HEK293T (cell line): Measurements from ENCODE around the gene PTPRD.

Experiments used
- ARNT ChIP-seq: fragments of 450-650 bp; IDR thresholded peaks from 2 replicates; pipeline ENCODE4 v1.6.1; 2017; ENCODE audit warnings: mild to moderate bottlenecking
- BHLHE40 ChIP-seq: fragments of 450-650 bp; IDR thresholded peaks from 2 replicates; pipeline ENCODE4 v1.6.1; 2016; ENCODE audit warnings: mild to moderate bottlenecking, moderate library complexity, borderline replicate concordance
- CTBP1 ChIP-seq: fragments of 450-650 bp; IDR thresholded peaks from 2 replicates; pipeline ENCODE4 v1.6.1; 2016; ENCODE audit warnings: borderline replicate concordance
- ELF4 ChIP-seq: fragments of 450-650 bp; IDR thresholded peaks from 2 replicates; pipeline ENCODE4 v1.6.1; 2017; ENCODE audit warnings: antibody characterized with exemption
- FOXA1 ChIP-seq: fragments of 450-650 bp; IDR thresholded peaks from 2 replicates; pipeline ENCODE4 v1.6.1; 2016; ENCODE audit warnings: mild to moderate bottlenecking
- FOXK2 ChIP-seq: fragments of 450-650 bp; IDR thresholded peaks from 2 replicates; pipeline ENCODE4 v1.6.1; 2016; ENCODE audit warnings: mild to moderate bottlenecking
- FOXM1 ChIP-seq: fragments of 450-650 bp; IDR thresholded peaks from 2 replicates; pipeline ENCODE4 v1.6.1; 2017; ENCODE audit warnings: mild to moderate bottlenecking, borderline replicate concordance
- HDGF ChIP-seq: fragments of 450-650 bp; IDR thresholded peaks from 2 replicates; pipeline ENCODE4 v1.6.1; 2017; ENCODE audit warnings: antibody characterized with exemption, borderline replicate concordance
- L3MBTL2 ChIP-seq: fragments of 450-650 bp; conservative IDR thresholded peaks from 2 replicates; pipeline ENCODE4 v1.6.1; 2016; ENCODE audit warnings: mild to moderate bottlenecking
- LEF1 ChIP-seq: fragments of 450-650 bp; IDR thresholded peaks from 2 replicates; pipeline ENCODE4 v1.6.1; 2017; ENCODE audit warnings: mild to moderate bottlenecking, borderline replicate concordance
- SP1 ChIP-seq: fragments of 450-650 bp; IDR thresholded peaks from 2 replicates; pipeline ENCODE4 v1.6.1; 2017
- SUZ12 ChIP-seq: fragments of 450-650 bp; IDR thresholded peaks from 2 replicates; pipeline ENCODE4 v1.6.1; 2016; ENCODE audit warnings: mild to moderate bottlenecking
- ZNF384 ChIP-seq: fragments of 450-650 bp; IDR thresholded peaks from 2 replicates; pipeline ENCODE4 v1.6.1; 2016
- TF ChIP-seq, protein P1 (sequence below): fragments of 450-650 bp; IDR thresholded peaks from 2 replicates; pipeline ENCODE4 v1.6.1; 2016

DNA sequence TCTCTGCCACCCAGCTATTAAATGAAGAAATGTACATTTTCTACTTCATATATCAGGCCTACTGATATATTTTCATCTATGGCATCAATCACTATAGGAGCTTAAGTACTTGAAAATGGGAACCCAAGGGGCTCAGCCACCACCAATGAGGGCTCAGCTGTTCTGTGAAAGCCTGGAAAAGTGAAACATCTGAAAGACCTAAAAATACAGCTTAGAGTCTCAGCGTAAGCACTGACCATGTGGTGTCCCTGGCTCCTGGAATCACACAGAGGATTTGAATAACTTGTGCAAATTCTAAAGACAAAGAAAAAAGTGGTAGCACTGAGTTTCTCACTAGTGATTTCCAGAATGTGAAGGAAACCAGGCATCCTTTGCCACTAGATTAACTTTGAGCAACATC, 64.5 kb downstream of the PTPRD start:
- no peak for TF ChIP-seq CTBP1
- no peak for TF ChIP-seq BHLHE40
- no peak for TF ChIP-seq FOXK2
- TF ChIP-seq ZNF384 = no peak
- no peak for TF ChIP-seq HDGF
- no peak for TF ChIP-seq L3MBTL2
- no peak for TF ChIP-seq FOXA1
- TF ChIP-seq ELF4 = no peak
- no peak for TF ChIP-seq SP1
- TF ChIP-seq, protein P1, sequence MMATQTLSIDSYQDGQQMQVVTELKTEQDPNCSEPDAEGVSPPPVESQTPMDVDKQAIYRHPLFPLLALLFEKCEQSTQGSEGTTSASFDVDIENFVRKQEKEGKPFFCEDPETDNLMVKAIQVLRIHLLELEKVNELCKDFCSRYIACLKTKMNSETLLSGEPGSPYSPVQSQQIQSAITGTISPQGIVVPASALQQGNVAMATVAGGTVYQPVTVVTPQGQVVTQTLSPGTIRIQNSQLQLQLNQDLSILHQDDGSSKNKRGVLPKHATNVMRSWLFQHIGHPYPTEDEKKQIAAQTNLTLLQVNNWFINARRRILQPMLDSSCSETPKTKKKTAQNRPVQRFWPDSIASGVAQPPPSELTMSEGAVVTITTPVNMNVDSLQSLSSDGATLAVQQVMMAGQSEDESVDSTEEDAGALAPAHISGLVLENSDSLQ = no peak
- TF ChIP-seq FOXM1 = no peak
- no peak for TF ChIP-seq LEF1
- TF ChIP-seq ARNT = no peak
- TF ChIP-seq SUZ12 = no peak
